Middle frontal gyrus (tissue), 1 donor: ENCODE data around the gene TNFRSF14.
"Not testable (repeated sequence)": the region's sequence is repeated elsewhere in the genome, so short reads cannot be mapped to it uniquely, and the experiment has no call there.

Experiments used
- DNase-seq: peaks from one replicate; pipeline ENCODE4 v3.0.0-alpha.2; 2015; ENCODE audit warnings: low spot score; ENCODE audit errors: extremely low spot score

Gene TNFRSF14

DNA sequence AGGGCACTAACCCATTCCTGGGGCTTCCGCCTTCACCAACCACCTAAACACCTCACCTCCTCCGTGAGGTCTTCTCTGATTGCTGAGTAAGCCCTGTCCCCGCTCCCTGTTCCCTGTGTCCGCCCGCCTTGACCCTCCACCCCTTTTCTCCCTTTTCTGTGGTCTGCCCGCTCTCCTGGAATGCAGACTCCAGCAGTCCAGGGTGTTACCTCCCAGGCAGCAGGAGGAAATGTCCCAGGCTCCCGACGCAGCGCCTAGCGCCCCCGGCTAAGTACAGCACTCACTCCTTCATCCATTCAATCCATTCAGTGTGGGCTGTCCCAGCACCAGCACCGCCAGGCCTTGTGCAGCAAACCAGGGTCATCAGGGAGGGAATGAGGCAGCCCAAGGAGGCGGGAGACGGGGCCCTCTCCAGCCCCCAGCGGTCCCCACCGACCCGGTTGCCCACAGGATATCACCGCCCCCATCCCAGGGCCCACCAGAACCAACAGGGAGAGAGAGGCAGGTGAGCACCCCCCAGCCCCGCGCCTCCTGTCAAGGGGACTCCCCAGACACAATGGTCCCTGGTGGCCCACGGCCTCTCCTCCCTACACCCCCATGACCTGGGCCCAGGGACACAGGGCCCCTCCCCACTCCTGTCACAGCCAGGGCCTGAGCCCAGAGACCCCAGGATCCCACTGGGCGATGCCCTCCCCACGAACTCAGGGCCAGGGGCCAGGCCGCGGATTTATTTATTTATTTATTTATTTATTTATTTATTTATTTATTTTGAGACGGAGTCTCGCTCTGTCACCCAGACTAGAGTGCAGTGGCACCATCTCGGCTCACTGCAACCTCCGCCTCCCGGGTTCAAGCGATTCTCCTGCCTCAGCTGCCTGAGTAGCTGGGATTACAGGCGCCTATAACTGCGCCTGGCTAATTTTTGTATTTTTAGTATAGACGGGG lies 10.2 kb downstream of the TNFRSF14 start:
- no peak for DNase-seq

GRCh38 chr1:2567083-2567679 lies 11.0 kb downstream of the TNFRSF14 start:
- DNase-seq = no peak

DNA sequence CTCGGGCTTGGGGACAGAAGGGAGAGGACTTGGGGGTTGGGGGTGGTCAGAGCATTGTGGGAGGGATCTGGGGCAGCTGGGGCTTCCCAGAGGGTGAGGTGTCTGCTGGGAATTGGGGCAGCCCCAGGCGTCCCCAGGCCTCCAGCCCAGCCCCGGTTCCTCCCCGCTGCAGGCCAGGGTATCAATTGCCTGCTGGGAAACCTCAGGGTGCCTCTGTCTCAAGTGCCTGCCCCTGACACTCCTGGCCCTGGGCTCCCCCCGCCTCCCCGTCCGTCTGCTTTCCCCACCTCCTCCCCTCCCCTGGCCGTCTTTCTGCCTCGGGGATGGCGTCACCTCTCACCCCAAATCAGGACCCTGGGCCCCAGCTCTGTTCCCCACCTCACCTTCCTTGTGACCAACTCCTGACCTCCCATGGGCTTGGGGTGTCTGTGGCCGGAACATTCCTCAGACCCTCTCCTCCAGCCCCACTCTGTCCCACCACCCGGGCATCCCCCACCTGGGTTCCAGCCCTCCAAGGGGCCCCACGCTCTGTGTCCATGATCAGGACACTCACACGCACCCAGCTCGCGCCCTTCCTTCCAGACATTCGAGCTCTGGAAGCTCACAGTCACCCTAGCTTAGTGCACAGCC lies 12.1 kb downstream of the TNFRSF14 start:
- DNase-seq = not testable (repeated sequence)

DNA sequence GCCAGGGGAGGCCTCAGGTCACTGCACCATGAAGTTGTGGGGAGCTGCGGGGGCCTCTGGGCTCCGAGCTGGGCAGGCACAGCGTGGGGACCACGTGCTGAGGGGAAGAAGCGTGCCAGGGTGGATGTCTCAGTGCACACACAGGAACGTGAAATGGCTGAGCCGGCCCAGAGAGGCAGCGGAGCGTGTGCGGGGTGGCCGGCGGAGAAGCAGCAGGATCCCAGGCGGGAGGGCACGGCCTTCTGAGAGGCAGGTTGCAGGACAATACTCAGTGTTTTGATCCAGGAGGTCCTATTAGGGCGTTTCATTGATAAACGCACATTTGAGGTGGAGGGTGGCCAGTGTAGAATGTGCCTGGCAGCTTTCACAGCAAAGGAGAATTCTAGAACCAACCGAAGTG lies 12.9 kb downstream of the TNFRSF14 start:
- no peak for DNase-seq

GRCh38 chr1:2569703-2570102 lies 13.5 kb downstream of the TNFRSF14 start:
- not testable (repeated sequence) for DNase-seq

- no peak for DNase-seq
These were observed 14.2 kb downstream of the TNFRSF14 start for GRCh38 chr1:2570332-2570731.

DNA sequence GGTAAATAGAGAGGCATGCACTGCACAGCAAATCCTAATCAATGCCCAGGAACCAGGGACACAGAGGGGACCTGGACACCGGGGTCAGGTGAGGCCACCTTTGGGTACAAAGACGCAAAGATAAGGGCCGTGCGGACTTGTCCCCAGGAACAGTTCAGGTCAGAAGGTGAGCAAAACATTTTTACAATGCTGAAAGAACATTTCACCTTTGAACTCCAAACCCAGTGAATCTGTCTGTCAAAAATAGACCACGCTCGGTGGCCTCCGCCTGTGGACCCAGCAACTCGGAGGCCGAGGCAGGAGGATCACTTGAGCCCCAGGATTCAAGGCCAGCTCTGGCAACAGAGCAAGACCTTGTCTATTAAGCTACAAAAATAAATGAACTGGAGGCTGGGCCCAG lies 15.2 kb downstream of the TNFRSF14 start:
- no peak for DNase-seq

DNA sequence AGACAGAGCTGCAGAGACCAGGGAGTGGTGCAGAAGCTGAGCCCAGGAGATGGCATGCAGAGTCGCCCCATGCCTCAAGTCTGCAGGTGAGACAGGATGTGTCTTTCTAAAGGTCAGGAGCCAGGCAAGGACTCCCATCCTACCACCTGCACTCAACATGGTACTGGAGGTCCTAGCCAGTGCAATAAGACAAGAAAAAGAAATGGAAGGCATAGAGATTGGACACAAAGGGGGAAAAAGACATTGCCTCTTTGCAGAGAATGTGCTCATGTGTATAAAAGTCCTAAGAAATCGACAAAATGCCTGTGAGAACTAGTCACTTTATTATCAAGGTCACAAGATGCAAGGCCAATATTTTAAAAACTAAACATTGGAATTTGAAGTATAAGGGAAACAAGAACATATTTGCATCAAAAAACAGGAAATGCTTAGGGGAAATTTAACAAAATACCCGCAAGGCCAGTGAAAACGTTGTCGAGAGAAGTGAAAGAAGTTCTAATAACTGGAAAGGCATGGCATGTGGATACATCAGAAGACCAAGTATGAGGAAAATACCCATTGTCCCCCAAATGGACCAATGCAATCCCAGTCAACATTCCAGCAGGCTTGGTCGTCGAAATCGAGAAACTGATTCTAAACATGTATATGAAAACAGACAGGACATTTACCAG lies 17.2 kb downstream of the TNFRSF14 start:
- no peak for DNase-seq

- no peak for DNase-seq
These were observed 18.2 kb downstream of the TNFRSF14 start for GRCh38 chr1:2574350-2574749.

DNA sequence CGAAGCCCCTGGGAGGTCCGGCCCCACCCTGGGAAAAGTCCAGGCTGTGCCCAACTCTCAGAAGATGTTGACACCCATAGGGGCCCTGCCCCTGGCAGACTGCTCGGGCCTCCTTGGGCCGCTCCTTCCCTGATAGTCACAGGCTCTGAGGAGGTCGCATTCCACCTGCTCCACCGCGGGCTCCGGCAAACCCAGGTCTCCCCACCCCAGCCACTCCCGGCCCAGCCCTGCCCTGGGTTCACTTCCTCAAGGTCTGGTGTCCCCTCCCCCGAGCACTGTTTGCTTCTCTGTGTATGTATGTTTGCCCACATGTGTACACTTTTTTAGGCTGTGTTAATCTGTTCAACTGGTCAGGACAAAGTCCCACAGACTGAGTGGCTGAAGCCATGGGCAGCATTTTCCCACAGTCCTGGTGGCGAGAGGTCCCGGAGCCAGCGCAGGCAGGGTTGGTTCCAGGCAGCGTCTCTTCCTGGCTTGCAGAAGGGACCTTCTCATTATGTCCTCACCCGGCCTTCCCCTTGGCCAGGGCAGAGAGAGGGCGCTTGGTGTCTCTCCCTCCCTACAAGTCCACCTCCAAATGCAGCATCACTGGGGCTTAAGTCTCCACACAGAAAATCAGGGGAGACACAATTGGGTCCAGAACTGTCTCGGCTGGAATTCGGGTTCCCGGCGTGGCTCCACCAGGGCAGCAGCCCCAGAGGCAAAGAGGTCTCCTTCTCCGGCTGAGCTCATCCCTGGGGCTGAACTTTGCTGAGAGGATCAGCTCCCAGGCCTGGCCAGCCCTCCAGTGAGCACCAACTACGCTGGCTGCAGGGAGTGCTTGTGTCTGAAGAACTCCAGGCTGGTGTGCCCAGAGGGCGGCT lies 19.9 kb downstream of the TNFRSF14 start:
- no peak for DNase-seq

GRCh38 chr1:2577565-2578075 lies 21.4 kb downstream of the TNFRSF14 start:
- not testable (repeated sequence) for DNase-seq

GRCh38 chr1:2578758-2579118 lies 22.6 kb downstream of the TNFRSF14 start:
- DNase-seq = no peak

DNA sequence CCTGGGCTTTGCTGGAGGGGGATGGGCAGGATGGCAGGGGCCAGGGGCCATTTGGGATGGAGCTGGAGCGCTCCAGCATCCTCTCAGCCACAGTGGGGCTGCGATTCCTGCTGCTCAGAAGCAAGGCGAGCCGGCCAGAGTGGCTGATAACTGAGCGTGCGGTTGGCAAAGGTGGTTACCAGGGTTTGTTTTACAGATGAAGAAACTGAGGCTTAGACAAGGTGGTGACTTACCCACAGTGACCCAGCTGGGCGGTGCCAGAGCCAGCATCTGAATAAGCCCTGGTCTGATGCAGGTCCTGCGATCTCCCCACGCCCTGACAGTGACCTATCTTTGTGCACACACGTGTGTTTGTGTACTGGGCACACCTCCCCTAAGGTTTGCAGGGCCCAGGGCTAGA lies 24.5 kb downstream of the TNFRSF14 start:
- DNase-seq = no peak

DNA sequence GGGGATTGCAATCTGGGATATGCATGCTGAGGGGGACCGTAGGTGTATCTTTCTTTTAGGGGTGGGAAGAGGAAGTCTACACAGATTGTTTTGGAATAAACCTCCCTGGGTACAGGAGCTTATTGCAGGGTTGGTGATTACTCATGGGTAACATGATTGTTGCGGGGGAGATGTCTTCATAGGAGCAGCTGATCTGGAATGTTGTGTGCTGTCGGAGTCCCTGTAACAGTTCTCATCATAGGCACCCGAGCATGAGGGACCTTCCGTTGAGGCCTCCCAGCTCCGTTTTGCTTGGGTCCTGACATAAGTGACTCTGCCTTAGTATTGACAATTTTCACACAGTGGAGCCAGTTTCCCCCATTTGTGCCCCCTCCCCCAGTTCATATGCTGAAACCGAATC lies 26.2 kb downstream of the TNFRSF14 start:
- DNase-seq = no peak

DNA sequence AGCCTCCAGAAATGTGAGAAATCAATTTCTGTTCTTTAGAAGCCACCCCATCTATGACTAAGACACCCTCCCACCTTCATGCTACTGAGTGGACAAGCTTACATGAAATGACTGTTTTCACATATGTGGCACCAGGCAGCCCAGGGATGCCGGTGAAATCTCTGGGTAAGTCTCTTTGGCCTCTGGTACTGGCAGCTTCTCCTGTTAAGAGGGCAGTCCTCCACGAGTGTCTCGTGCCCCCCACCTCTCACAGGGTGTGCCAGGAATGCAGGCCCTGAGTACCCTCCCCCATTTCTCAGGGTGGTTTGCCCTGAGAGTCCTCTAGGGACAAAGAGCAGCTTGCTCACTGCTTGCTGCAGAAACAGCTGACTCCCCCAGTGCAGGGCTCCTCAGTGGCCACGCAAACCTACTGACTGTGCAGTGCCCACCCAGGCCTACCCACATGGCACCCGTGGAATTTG lies 27.2 kb downstream of the TNFRSF14 start:
- DNase-seq = no peak

- DNase-seq = no peak
These were observed 27.7 kb downstream of the TNFRSF14 start for GRCh38 chr1:2583871-2584351.

DNA sequence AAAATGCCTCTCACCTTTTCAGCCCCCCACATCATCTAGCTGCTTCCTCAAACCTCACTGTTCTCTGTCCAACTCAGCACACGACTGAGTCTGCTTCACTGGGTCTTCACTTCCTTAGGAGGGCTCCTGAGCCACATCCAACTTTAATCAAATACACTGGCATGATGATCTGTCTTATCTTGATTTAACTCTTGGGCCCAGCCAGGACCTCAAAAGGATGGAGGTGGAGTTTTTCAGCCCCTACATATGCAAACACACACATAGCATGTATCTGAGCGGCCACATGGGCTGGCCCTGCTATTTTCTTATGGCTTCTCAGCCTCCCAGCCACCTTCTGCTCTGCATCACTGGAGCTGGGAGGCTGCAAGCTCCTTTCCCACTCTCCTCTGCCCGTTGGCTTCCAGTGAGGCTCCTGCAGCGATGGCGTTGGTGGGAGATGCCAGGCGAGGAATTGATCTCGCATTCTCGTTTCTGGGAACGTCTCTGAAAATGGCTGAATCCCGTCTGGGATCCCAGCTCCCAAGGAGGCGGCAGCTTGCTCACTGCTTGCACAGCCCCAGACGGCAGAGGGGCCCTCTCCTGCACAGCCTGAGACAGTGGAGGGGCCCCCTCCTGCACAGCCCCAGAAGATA lies 28.6 kb downstream of the TNFRSF14 start:
- DNase-seq = no peak

GRCh38 chr1:2585318-2586092 lies 29.3 kb downstream of the TNFRSF14 start:
- no peak for DNase-seq
